ENCODE data around the gene ZNF735. TPM values are rescaled to one million over a fixed set of nuclear protein-coding genes. Genes with fewer than 3 reads are reported as not detected.
"Not testable (repeated sequence)": the region's sequence is repeated elsewhere in the genome, so short reads cannot be mapped to it uniquely, and the experiment has no call there.

The ZNF735 gene
- polyA plus RNA-seq, 2 of the 4 experiments (the other 2 are of a cell fraction) = not detected

DNA sequence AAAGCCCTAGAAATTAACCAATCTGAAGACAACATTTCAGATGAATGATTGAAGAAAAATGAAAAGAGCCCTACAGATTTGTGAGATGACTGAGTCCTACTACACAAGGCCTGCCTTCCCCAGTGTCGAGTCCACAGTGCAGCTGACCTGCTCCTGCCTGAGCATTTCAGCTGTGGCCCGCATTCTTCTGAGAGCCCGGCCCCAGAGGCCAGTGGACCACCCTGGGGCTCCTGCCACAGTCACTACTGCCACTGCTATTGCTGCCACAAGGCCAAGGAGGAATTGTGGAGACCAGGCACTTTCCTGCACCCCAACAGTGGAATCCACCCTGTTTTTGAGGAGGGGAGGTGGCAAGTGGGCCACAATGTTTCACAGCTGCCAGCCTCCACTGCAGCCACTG lies 19.6 kb upstream of the ZNF735 start:
- Histone ChIP-seq H3K4me2 (no peak overlapping the region), H3K27ac (no peak overlapping the region), H3K4me1 (no peaks in the 10 kb centered on the region), H3K9me3 (peaks cover 11% of the 10 kb centered on the region; the same call in 2 of the 3 replicates), H3K4me3 (no peak overlapping the region)
- ATAC-seq (no peak), FAIRE-seq (no peak), DNase-seq (ENCODE audit: low read depth in 1 of 2, low spot score in 1 of 2) (no peak)
- WGBS (ENCODE audit: missing lambda C conversion rate) = 0% methylated on average over 3 of the region's 3 CpGs
- ChIA-PET CTCF (no interaction called here), POLR2A (no interaction called here)
- TF ChIP-seq EHMT2 (IDR thresholded peaks at IDR 0.05; ENCODE audit: low read depth) = no peak
- TF ChIP-seq JUN (IDR thresholded peaks at IDR 0.05) = no peak
- no peak for TF ChIP-seq CEBPB (IDR thresholded peaks at IDR 0.05)
- no peak for TF ChIP-seq HOXA7 (CRISPR knock-in tag; IDR thresholded peaks at IDR 0.05)
- TF ChIP-seq, protein P1, sequence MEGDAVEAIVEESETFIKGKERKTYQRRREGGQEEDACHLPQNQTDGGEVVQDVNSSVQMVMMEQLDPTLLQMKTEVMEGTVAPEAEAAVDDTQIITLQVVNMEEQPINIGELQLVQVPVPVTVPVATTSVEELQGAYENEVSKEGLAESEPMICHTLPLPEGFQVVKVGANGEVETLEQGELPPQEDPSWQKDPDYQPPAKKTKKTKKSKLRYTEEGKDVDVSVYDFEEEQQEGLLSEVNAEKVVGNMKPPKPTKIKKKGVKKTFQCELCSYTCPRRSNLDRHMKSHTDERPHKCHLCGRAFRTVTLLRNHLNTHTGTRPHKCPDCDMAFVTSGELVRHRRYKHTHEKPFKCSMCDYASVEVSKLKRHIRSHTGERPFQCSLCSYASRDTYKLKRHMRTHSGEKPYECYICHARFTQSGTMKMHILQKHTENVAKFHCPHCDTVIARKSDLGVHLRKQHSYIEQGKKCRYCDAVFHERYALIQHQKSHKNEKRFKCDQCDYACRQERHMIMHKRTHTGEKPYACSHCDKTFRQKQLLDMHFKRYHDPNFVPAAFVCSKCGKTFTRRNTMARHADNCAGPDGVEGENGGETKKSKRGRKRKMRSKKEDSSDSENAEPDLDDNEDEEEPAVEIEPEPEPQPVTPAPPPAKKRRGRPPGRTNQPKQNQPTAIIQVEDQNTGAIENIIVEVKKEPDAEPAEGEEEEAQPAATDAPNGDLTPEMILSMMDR (IDR thresholded peaks at IDR 0.05) = no peak
- no peak for TF ChIP-seq PHF8 (IDR thresholded peaks at IDR 0.05; ENCODE audit: borderline replicate concordance, low read depth)
- TF ChIP-seq CHD4 (IDR thresholded peaks at IDR 0.05; ENCODE audit: borderline replicate concordance) = no peak
- no peak for TF ChIP-seq POLR2AphosphoS2 (conservative IDR thresholded peaks at IDR 0.05; ENCODE audit: low read length)
- TF ChIP-seq ZSCAN20 (CRISPR knock-in tag; IDR thresholded peaks at IDR 0.05) = no peak
- no peak for TF ChIP-seq NFE2L2 (conservative IDR thresholded peaks at IDR 0.05; ENCODE audit: low read length)
- no peak for TF ChIP-seq SMC3 (IDR thresholded peaks at IDR 0.05)
- no peak for TF ChIP-seq MAFK (IDR thresholded peaks at IDR 0.05; ENCODE audit: partially characterized antibody)
- no peak for TF ChIP-seq CBX2 (IDR thresholded peaks at IDR 0.05; ENCODE audit: borderline replicate concordance, low read depth)

DNA sequence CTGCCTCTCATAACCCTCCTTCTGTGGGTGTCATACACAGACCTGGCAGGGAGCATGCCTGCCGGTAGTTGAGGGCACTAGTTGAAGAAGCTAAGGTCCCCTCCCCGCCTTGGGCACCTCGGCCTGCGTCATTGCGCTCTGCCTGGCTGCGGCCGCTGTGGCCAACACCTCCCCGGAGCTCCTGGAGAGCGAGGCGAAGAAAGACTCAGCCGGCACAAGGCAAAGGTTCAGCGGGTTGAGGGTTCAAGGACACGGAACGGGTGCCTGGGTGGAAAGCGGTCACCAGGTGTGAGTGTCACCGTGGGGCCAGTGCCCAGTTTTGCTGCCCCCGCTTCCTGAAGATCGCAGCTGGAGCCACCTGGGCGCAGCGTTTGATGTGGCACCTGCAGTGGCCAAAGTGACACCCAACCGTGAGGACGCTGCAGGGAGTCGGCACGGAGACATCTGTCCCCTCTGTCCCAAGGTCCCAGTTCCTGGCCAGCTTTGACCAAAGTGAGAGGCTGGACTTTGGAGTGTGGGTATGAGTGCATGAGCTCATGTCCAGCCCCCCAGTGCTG lies 14.8 kb upstream of the ZNF735 start:
- Histone ChIP-seq H3K4me2 (no peak overlapping the region), H3K27ac (no peak overlapping the region), H3K9me3 (peaks cover 14% of the 10 kb centered on the region; the same call in 2 of the 3 replicates), H3K4me1 (no peaks in the 10 kb centered on the region), H3K4me3 (no peak overlapping the region)
- WGBS (ENCODE audit: missing lambda C conversion rate) = 34% methylated on average over 11 of the region's 24 CpGs
- TF ChIP-seq TFCP2L1 (CRISPR knock-in tag; IDR thresholded peaks at IDR 0.05) (no peak), CHD4 (IDR thresholded peaks at IDR 0.05; ENCODE audit: borderline replicate concordance) (no peak), MAFK (IDR thresholded peaks at IDR 0.05; ENCODE audit: partially characterized antibody) (no peak), RCOR1 (IDR thresholded peaks at IDR 0.05; ENCODE audit: low read depth, low read length) (no peak), GATA3 (IDR thresholded peaks at IDR 0.05; ENCODE audit: borderline replicate concordance) (no peak), TP53 (CRISPR knock-in tag; IDR thresholded peaks at IDR 0.05) (no peak), ZSCAN20 (CRISPR knock-in tag; IDR thresholded peaks at IDR 0.05) (no peak)
- TF ChIP-seq, protein P2, sequence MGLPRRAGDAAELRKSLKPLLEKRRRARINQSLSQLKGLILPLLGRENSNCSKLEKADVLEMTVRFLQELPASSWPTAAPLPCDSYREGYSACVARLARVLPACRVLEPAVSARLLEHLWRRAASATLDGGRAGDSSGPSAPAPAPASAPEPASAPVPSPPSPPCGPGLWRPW (IDR thresholded peaks at IDR 0.05) = no peak
- TF ChIP-seq, protein P3, sequence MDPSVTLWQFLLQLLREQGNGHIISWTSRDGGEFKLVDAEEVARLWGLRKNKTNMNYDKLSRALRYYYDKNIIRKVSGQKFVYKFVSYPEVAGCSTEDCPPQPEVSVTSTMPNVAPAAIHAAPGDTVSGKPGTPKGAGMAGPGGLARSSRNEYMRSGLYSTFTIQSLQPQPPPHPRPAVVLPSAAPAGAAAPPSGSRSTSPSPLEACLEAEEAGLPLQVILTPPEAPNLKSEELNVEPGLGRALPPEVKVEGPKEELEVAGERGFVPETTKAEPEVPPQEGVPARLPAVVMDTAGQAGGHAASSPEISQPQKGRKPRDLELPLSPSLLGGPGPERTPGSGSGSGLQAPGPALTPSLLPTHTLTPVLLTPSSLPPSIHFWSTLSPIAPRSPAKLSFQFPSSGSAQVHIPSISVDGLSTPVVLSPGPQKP (IDR thresholded peaks at IDR 0.05; ENCODE audit: low read depth, low read length) = no peak
- DNase-seq (ENCODE audit: low read depth in 1 of 2, low spot score in 1 of 2) = no peak
- ChIA-PET CTCF (interaction anchor here (1.2 kb wide), 1 partner anchor 13 kb away, joined by 3 read pairs; no protein-coding TSS in a partner anchor), POLR2A (no interaction called here)
- FAIRE-seq = no peak
- ATAC-seq = no peak

DNA sequence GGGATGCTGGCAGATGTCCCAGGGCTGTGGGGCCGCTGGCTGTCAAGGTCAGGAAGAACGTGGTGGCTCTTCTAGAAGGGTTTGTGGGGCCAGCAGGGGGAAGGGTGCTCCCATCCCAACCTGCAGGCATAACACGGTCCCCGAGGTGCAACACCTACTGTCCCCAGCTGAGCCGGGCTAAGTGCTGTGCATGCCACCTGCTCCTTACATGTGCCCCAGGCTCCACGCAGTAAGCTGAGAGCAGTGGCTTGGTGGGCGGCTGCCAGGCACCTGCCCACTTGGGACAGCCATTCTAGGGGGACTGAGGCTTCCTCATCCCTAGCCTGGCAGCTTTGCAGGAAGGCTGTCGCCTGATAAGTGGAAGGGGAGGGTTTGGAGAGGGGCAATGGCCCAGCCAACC lies 14.2 kb upstream of the ZNF735 start:
- H3K4me3 ChIP-seq = no peak overlapping the region
- ChIA-PET CTCF (interaction anchor here (0.5 to 1.2 kb wide), 3 partner anchors 14 to 189 kb away, joined by 3 to 4 read pairs (median 3); no protein-coding TSS in a partner anchor), POLR2A (no interaction called here)
- peaks cover 14% of the 10 kb centered on the region; the same call in 2 of the 3 replicates for H3K9me3 ChIP-seq
- ATAC-seq = no peak
- H3K4me2 ChIP-seq = no peak overlapping the region
- H3K4me1 ChIP-seq = no peaks in the 10 kb centered on the region
- no peak for DNase-seq (ENCODE audit: low read depth in 1 of 2, low spot score in 1 of 2)
- 8% methylated on average over 2 of the region's 8 CpGs for WGBS (ENCODE audit: missing lambda C conversion rate)
- H3K27ac ChIP-seq = no peak overlapping the region
- TF ChIP-seq HOXB5 (CRISPR knock-in tag; IDR thresholded peaks at IDR 0.05) (no peak), CBX2 (IDR thresholded peaks at IDR 0.05; ENCODE audit: borderline replicate concordance, low read depth) (no peak), FOXS1 (CRISPR knock-in tag; IDR thresholded peaks at IDR 0.05) (no peak), EP300 (IDR thresholded peaks at IDR 0.05) (no peak), EHF (CRISPR knock-in tag; IDR thresholded peaks at IDR 0.05) (no peak), MAFK (IDR thresholded peaks at IDR 0.05; ENCODE audit: partially characterized antibody) (no peak)
- FAIRE-seq = no peak

DNA sequence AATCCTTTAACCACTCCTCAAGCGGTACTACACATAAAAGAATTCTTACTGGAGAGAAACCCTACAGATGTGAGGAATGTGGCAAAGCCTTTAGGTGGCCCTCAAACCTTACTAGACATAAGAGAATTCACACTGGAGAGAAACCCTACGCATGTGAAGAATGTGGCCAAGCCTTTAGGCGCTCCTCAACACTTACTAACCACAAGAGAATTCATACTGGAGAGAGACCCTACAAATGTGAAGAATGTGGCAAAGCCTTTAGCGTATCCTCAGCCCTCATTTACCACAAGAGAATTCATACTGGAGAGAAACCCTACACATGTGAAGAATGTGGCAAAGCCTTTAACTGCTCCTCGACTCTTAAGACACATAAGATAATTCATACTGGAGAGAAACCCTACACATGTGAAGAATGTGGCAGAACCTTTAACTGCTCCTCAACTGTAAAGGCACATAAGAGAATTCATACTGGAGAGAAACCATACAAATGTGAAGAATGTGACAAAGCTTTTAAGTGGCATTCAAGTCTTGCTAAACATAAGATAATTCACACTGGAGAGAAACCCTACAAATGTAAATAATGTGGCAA lies 12.8 kb downstream of the ZNF735 start:
- FAIRE-seq; H3K27ac ChIP-seq; CTCF ChIA-PET; H3K4me1 ChIP-seq; H3K4me3 ChIP-seq; ATAC-seq; DNase-seq (ENCODE audit: low read depth in 1 of 2, low spot score in 1 of 2); POLR2A ChIA-PET; H3K4me2 ChIP-seq: not testable (repeated sequence)
- WGBS (ENCODE audit: missing lambda C conversion rate) = 7% methylated on average over 5 of the region's 5 CpGs
- H3K9me3 ChIP-seq = peaks cover 22% of the 10 kb centered on the region

Measured in A549 (cell line).